ENCODE results near the gene ZAP70. TPM values are rescaled to one million over a fixed set of nuclear protein-coding genes. Genes with fewer than 3 reads are reported as not detected.

Gene ZAP70
- total and polyA plus RNA-seq, 10 of the 15 experiments (the other 5 are each of a cell fraction or from before 2014, with no cell fraction given): 0.18 to 2.9 (median 1.2) TPM; not detected in 1

GRCh38 chr2:97775074-97775473 is 61.7 kb downstream of the ZAP70 start:
- H3K4me1 ChIP-seq (ENCODE audit: control insufficient read depth, insufficient read depth, low read length): no peaks in the 10 kb centered on the region

More at GRCh38 chr2:97775074-97775473, 61.7 kb downstream of the ZAP70 start:
- no peak for FAIRE-seq
- intact Hi-C loops (cut with micrococcal nuclease; ENCODE audit: unreplicated experiment) (no loop called here), in situ Hi-C loops (cut with MboI) (no loop called here)
- TF ChIP-seq ZNF207 (IDR thresholded peaks at IDR 0.05; ENCODE audit: borderline replicate concordance) (no peak), BCL11A (IDR thresholded peaks at IDR 0.05; ENCODE audit: low read depth, low read length) (no peak), BACH1 (IDR thresholded peaks at IDR 0.05; ENCODE audit: borderline replicate concordance) (no peak), PKNOX1 (IDR thresholded peaks at IDR 0.05) (no peak), LARP7 (IDR thresholded peaks at IDR 0.05) (no peak), HSF1 (IDR thresholded peaks at IDR 0.05; ENCODE audit: low read depth, low read length) (no peak), CEBPB (IDR thresholded peaks at IDR 0.05; ENCODE audit: borderline replicate concordance in 1 of 2, low read depth in 2 of 2, low read length in 2 of 2) (no peak), ZNF622 (IDR thresholded peaks at IDR 0.05) (no peak)
- H3K79me2 ChIP-seq (ENCODE audit: control insufficient read depth, insufficient read depth, low read length): no peaks in the 10 kb centered on the region
- no peak overlapping the region for H3K4me3 ChIP-seq
- H3K36me3 ChIP-seq (ENCODE audit: control insufficient read depth in 2 of 2, insufficient read depth in 2 of 2, low read length in 1 of 2): peaks cover 9 to 11% of the 10 kb centered on the region in 2 experiments
- 98% methylated on average over 11 of the region's 11 CpGs for WGBS (ENCODE audit: insufficient coverage, insufficient replicate concordance, low lambda C conversion rate, missing lambda C conversion rate)
- no TSS peak for BruUV-seq (replicated peaks)
- no peaks in the 10 kb centered on the region for H4K20me1 ChIP-seq (ENCODE audit: control insufficient read depth, insufficient read depth)
- SMC1A ChIA-PET (ENCODE audit: uncharacterized antibody, unreplicated experiment): no interaction called here
- ATAC-seq: no peak
- H3K9me3 ChIP-seq (replicated peaks; ENCODE audit: control insufficient read depth, insufficient read depth, low read length): no peaks in the 10 kb centered on the region
- POLR2A ChIA-PET: no interaction called here
- no peak overlapping the region for H3K27ac ChIP-seq (ENCODE audit: control insufficient read depth, insufficient read depth)
- H2AFZ ChIP-seq (ENCODE audit: control insufficient read depth, low read depth, low read length): no peak overlapping the region
- DNase-seq (ENCODE audit: low read depth, low spot score): no peak
- H3K9ac ChIP-seq (ENCODE audit: control insufficient read depth, insufficient read depth, low read length): no peak overlapping the region
- H3K27me3 ChIP-seq (replicated peaks in 1 of 2; ENCODE audit: control insufficient read depth in 2 of 2, insufficient read depth in 2 of 2, low read length in 1 of 2): no peaks in the 10 kb centered on the region
- no peak overlapping the region for H3K4me2 ChIP-seq (ENCODE audit: control insufficient read depth, insufficient read depth)
- RAD21 ChIA-PET (ENCODE audit: unreplicated experiment): no interaction called here
- CTCF ChIA-PET: interaction anchor here (0.5 to 1.7 kb wide), 3 partner anchors 7 to 610 kb away, joined by 3 to 5 read pairs (median 3); no protein-coding TSS in a partner anchor
